ENCODE data around the gene IRF7. TPM values are rescaled to one million over a fixed set of nuclear protein-coding genes. Genes with fewer than 3 reads are reported as not detected.

Gene IRF7
- total RNA-seq, 1 donor from 2014 or later, result 10.2 TPM

- no peaks in the 10 kb centered on the region for H3K9me3 Mint-ChIP-seq
- H3K4me1 Mint-ChIP-seq, result peaks cover 16% of the 10 kb centered on the region
- no peak for TF ChIP-seq CTCF (conservative IDR thresholded peaks at IDR 0.05)
- peak; percentile 57 for DNase-seq (ENCODE audit: low read depth, low spot score)
- H3K4me3 Mint-ChIP-seq, result no peak overlapping the region
- H3K27ac Mint-ChIP-seq (ENCODE audit: unreplicated experiment), result no peak overlapping the region
- peaks cover 6% of the 10 kb centered on the region for H3K27me3 Mint-ChIP-seq (ENCODE audit: low read depth)
- H3K36me3 Mint-ChIP-seq (ENCODE audit: low read depth), result peaks cover 3% of the 10 kb centered on the region
Measured at GRCh38 chr11:613369-613968, 2.3 kb downstream of the IRF7 start.

GRCh38 chr11:612961-613300, 2.8 kb downstream of the IRF7 start:
- TF ChIP-seq CTCF (conservative IDR thresholded peaks at IDR 0.05), result no peak
- H3K4me1 Mint-ChIP-seq, result peaks cover 16% of the 10 kb centered on the region
- H3K36me3 Mint-ChIP-seq (ENCODE audit: low read depth), result peaks cover 3% of the 10 kb centered on the region
- no peaks in the 10 kb centered on the region for H3K9me3 Mint-ChIP-seq
- DNase-seq (ENCODE audit: low read depth, low spot score), result no peak
- no peak overlapping the region for H3K27ac Mint-ChIP-seq (ENCODE audit: unreplicated experiment)
- peak overlapping the region; percentile 31 for H3K4me3 Mint-ChIP-seq
- peaks cover 6% of the 10 kb centered on the region for H3K27me3 Mint-ChIP-seq (ENCODE audit: low read depth)

- Mint-ChIP-seq H3K36me3 (ENCODE audit: low read depth) (peaks cover 3% of the 10 kb centered on the region), H3K27ac (ENCODE audit: unreplicated experiment) (no peak overlapping the region), H3K27me3 (ENCODE audit: low read depth) (peaks cover 6% of the 10 kb centered on the region), H3K9me3 (no peaks in the 10 kb centered on the region), H3K4me1 (peaks cover 16% of the 10 kb centered on the region), H3K4me3 (peak overlapping the region; percentile 85)
- peak; percentile 38 for TF ChIP-seq CTCF (conservative IDR thresholded peaks at IDR 0.05)
- DNase-seq (ENCODE audit: low read depth, low spot score), result no peak
Measured at GRCh38 chr11:612201-612960, 3.4 kb downstream of the IRF7 start.

- Mint-ChIP-seq H3K4me1 (peaks cover 16% of the 10 kb centered on the region), H3K9me3 (no peaks in the 10 kb centered on the region), H3K27ac (ENCODE audit: unreplicated experiment) (no peak overlapping the region), H3K27me3 (ENCODE audit: low read depth) (peaks cover 6% of the 10 kb centered on the region), H3K36me3 (ENCODE audit: low read depth) (peaks cover 7% of the 10 kb centered on the region), H3K4me3 (peak overlapping the region; percentile 85)
- no peak for TF ChIP-seq CTCF (conservative IDR thresholded peaks at IDR 0.05)
- no peak for DNase-seq (ENCODE audit: low read depth, low spot score)
Measured at GRCh38 chr11:611001-611996, 4.5 kb downstream of the IRF7 start.

- H3K27me3 Mint-ChIP-seq (ENCODE audit: low read depth), result peaks cover 2% of the 10 kb centered on the region
- H3K4me3 Mint-ChIP-seq, result peak overlapping the region; percentile 54
- no peak overlapping the region for H3K27ac Mint-ChIP-seq (ENCODE audit: unreplicated experiment)
Measured at GRCh38 chr11:610146-610801, 5.5 kb downstream of the IRF7 start.

More at GRCh38 chr11:610146-610801, 5.5 kb downstream of the IRF7 start:
- no peak for TF ChIP-seq CTCF (conservative IDR thresholded peaks at IDR 0.05)
- peaks cover 7% of the 10 kb centered on the region for H3K36me3 Mint-ChIP-seq (ENCODE audit: low read depth)
- H3K4me1 Mint-ChIP-seq, result peaks cover 9% of the 10 kb centered on the region
- H3K9me3 Mint-ChIP-seq, result no peaks in the 10 kb centered on the region
- no peak for DNase-seq (ENCODE audit: low read depth, low spot score)

All from neural crest cell (in vitro differentiated cells).